Measurements from ENCODE around the gene B4GALT2.
A peak's percentile ranks its signal among the peaks of the same experiment; 100 is the strongest.

Gene B4GALT2

DNA sequence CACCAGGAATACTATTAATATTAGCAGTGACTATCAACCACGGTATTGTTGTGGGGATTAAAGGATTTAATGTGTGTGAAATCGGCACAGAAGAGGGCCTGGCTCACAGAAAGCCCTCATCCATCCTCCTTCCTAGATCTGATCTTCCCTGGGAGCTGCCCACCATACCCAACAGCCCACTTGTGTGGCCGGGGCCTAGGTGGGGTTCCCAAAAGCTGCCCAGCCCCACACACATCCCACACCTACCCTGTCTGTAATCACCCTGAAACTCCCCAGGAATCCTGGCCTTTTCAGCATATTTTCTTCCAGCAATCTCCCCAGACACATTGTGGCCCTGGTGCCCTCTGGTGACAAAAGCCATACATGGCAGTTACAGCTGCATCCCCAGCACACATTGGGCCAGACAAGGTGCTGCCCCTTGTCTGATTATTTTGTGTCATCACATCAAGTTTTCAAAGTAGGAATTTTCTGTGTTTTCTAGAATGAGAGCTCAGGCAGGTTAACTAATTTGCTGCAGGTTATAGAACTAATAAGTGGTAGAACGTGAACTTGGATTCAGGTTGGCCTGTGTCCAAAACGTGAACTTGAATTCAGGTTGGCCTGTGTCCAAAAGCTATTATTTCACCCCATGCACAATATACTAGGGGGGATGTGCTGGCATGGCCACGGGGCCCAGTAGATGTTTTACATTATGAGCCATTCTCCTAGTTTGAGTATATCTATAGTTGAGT, 57.6 kb downstream of the B4GALT2 start:
- TF ChIP-seq, protein P1, sequence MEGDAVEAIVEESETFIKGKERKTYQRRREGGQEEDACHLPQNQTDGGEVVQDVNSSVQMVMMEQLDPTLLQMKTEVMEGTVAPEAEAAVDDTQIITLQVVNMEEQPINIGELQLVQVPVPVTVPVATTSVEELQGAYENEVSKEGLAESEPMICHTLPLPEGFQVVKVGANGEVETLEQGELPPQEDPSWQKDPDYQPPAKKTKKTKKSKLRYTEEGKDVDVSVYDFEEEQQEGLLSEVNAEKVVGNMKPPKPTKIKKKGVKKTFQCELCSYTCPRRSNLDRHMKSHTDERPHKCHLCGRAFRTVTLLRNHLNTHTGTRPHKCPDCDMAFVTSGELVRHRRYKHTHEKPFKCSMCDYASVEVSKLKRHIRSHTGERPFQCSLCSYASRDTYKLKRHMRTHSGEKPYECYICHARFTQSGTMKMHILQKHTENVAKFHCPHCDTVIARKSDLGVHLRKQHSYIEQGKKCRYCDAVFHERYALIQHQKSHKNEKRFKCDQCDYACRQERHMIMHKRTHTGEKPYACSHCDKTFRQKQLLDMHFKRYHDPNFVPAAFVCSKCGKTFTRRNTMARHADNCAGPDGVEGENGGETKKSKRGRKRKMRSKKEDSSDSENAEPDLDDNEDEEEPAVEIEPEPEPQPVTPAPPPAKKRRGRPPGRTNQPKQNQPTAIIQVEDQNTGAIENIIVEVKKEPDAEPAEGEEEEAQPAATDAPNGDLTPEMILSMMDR (IDR thresholded peaks at IDR 0.05; ENCODE audit: low read depth, low read length): peak; percentile 86
- in situ Hi-C loops (cut with HindIII; ENCODE audit: low sequenced_read_pairs): no loop called here
- peak; percentile 64 for DNase-seq (ENCODE audit: low read depth, low spot score)
- H3K4me3 ChIP-seq (ENCODE audit: low read depth, low read length): no peak overlapping the region

DNA sequence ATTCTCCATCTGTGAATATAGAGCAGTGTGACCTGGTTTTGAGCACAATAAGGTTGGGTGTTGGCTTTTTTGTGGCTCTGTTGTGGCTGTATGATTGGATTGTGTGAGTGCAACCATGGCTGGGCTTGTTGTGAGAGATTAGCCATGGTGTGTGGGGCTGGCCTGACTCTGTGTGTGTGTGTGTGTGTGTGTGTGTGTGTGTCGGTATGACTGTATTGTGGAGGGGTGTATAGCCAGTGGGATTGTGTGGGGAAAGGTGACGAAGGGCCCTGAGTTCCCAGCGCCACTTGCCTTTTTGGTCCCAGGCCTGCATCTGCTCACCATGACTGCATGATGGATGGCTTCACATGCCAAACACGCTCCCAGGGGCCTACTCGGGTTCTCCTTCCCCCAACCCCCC, 58.1 kb downstream of the B4GALT2 start:
- in situ Hi-C loops (cut with HindIII; ENCODE audit: low sequenced_read_pairs): no loop called here
- DNase-seq (ENCODE audit: low read depth, low spot score): no peak
- TF ChIP-seq, protein P1 (IDR thresholded peaks at IDR 0.05; ENCODE audit: low read depth, low read length): no peak
- no peak overlapping the region for H3K4me3 ChIP-seq (ENCODE audit: low read depth, low read length)

DNA sequence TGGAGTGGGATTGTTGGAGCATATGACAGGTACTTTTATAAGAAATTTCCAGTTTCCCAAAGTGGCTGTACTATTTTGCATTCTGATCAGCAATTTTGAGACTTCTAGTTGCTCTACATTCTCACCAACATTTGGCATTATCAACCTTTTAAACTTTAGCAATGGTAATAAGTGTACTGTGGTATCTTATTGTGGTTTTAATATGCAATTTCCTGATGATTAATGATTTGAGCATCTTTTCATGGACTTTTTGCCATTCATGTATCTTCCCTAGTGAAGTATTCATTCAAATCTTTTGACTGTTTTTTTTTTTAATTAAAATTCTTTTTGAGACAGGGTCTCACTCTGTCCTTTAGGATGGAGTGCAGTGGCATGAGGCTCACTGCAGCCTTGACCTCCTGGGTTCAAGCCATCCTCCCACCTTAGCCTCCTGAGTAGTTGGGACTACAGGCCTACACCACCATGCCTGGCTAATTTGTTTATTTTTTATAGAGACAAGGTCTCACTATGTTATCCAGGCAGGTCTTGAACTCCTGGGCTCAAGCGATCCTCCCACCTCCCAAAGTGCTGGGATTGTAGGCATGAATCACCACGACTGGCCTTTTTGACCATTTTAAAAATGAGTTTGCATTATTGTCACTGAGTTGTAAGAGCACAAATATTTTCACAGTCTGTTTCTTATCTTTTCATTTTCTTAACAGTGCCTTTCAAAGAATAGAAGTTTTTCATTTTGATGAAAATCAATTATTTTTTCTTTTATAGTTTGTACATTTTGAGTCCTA, 60.1 kb downstream of the B4GALT2 start:
- TF ChIP-seq, protein P1 (IDR thresholded peaks at IDR 0.05; ENCODE audit: low read depth, low read length): no peak
- in situ Hi-C loops (cut with HindIII; ENCODE audit: low sequenced_read_pairs): no loop called here
- no peak for DNase-seq (ENCODE audit: low read depth, low spot score)
- no peak overlapping the region for H3K4me3 ChIP-seq (ENCODE audit: low read depth, low read length)

DNA sequence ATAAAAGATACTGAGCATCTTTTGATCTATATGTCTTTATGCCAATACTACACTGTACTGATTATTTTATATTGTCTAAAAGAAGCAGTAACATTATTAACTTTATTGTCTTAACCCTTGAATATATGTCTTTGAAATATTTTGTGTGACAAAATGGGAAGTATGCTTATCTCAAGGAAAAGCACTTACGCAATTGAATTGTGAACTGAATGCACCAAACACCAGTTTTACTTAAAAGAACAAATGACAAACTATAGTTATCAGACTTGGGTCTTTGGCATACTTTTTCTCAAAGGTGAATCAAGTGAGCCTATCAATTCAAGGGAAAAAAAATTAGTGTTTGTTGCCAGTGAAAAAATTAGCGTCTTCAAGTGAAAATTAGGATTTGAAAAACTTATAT, 61.4 kb downstream of the B4GALT2 start:
- in situ Hi-C loops (cut with HindIII; ENCODE audit: low sequenced_read_pairs): no loop called here
- no peak overlapping the region for H3K4me3 ChIP-seq (ENCODE audit: low read depth, low read length)
- no peak for DNase-seq (ENCODE audit: low read depth, low spot score)
- TF ChIP-seq, protein P1 (IDR thresholded peaks at IDR 0.05; ENCODE audit: low read depth, low read length): no peak
